GM12878 (cell line): Measurements from ENCODE around the gene ZCCHC3. TPM values are rescaled to one million over a fixed set of nuclear protein-coding genes. Genes with fewer than 3 reads are reported as not detected.

Experiments
- ATF7 ChIP-seq: fragments of 450-650 bp; IDR thresholded peaks from 2 replicates; pipeline ENCODE4 v1.6.1; 2016; ENCODE audit warnings: low read depth, mild to moderate bottlenecking
- BCLAF1 ChIP-seq: fragments of 450-650 bp; IDR thresholded peaks from 2 replicates; pipeline ENCODE4 v1.6.1; 2017; ENCODE audit warnings: antibody characterized with exemption, mild to moderate bottlenecking, moderate library complexity
- BMI1 ChIP-seq: fragments of 450-650 bp; IDR thresholded peaks from 2 replicates; pipeline ENCODE4 v1.6.1; 2016; ENCODE audit warnings: mild to moderate bottlenecking, moderate library complexity, borderline replicate concordance
- EGR1 ChIP-seq, 2 experiments: IDR thresholded peaks; 1 replicate in 1 of 2; 2 replicates in 1 of 2; pipeline ENCODE4 v1.6.1; 2011 to 2012; ENCODE audit warnings: low read depth in 2 of 2, low read length in 2 of 2, borderline replicate concordance in 1 of 2, mild to moderate bottlenecking in 1 of 2, moderate library complexity in 1 of 2
- EP300 ChIP-seq, 2 experiments: fragments of 150-350 bp in 1 of 2; IDR thresholded peaks; 2 replicates each; pipeline ENCODE4 v1.6.1; 2011 to 2012; ENCODE audit warnings: low read depth in 2 of 2, low read length in 2 of 2, borderline replicate concordance in 1 of 2, improper control_type of control experiment in 1 of 2, inconsistent platforms in 1 of 2; ENCODE audit not compliant: control insufficient read depth in 1 of 2
- FOXM1 ChIP-seq: IDR thresholded peaks from 2 replicates; pipeline ENCODE4 v1.6.1; 2012; ENCODE audit warnings: low read depth, mild to moderate bottlenecking, inconsistent platforms, low read length, moderate library complexity
- HDGF ChIP-seq: fragments of 450-650 bp; IDR thresholded peaks from 2 replicates; pipeline ENCODE4 v1.6.1; 2016; ENCODE audit warnings: antibody characterized with exemption
- HSF1 ChIP-seq: fragments of 150-350 bp; IDR thresholded peaks from 2 replicates; pipeline ENCODE4 v1.6.1; 2014; ENCODE audit warnings: mild to moderate bottlenecking, low read depth, low read length
- JUND ChIP-seq: IDR thresholded peaks from 2 replicates; pipeline ENCODE4 v1.6.1; 2012; ENCODE audit warnings: low read depth, mild to moderate bottlenecking, low read length, improper control_type of control experiment, moderate library complexity
- KAT2A ChIP-seq: conservative IDR thresholded peaks from 2 replicates; pipeline ENCODE4 v1.6.1; 2011; ENCODE audit warnings: low read depth, low read length; ENCODE audit not compliant: control insufficient read depth
- PAX5 ChIP-seq: IDR thresholded peaks from 2 replicates; pipeline ENCODE4 v1.6.1; 2011; ENCODE audit warnings: low read depth, low read length, borderline replicate concordance
- POLR2A ChIP-seq: IDR thresholded peaks from 2 replicates; pipeline ENCODE4 v1.6.1; 2011; ENCODE audit warnings: low read depth, mild to moderate bottlenecking, low read length
- RAD21 ChIP-seq: IDR thresholded peaks from 2 replicates; pipeline ENCODE4 v1.6.1; 2011; ENCODE audit warnings: mild to moderate bottlenecking, low read depth, low read length, moderate library complexity; ENCODE audit not compliant: insufficient read depth
- RB1 ChIP-seq: fragments of 450-650 bp; formaldehyde crosslinking; IDR thresholded peaks from 2 replicates; pipeline ENCODE4 v1.6.1; 2017; ENCODE audit warnings: mild to moderate bottlenecking, borderline replicate concordance
- RELB ChIP-seq: fragments of 450-650 bp; IDR thresholded peaks from 2 replicates; pipeline ENCODE4 v1.6.1; 2017; ENCODE audit warnings: low read depth, mild to moderate bottlenecking, moderate library complexity
- SIN3A ChIP-seq: IDR thresholded peaks from 2 replicates; pipeline ENCODE4 v1.6.1; 2012; ENCODE audit warnings: low read depth, low read length, improper control_type of control experiment
- SP1 ChIP-seq: IDR thresholded peaks from one replicate; pipeline ENCODE4 v1.6.1; 2011; ENCODE audit warnings: low read depth, low read length
- SREBF2 ChIP-seq: IDR thresholded peaks from 2 replicates; pipeline ENCODE4 v1.6.1; 2012; ENCODE audit warnings: mild to moderate bottlenecking, low read length
- SRF ChIP-seq, 2 experiments: IDR thresholded peaks; 2 replicates each; pipeline ENCODE4 v1.6.1; 2011; ENCODE audit warnings: low read depth in 2 of 2, low read length in 2 of 2, mild to moderate bottlenecking in 1 of 2, moderate library complexity in 1 of 2
- SUPT20H ChIP-seq: IDR thresholded peaks from 2 replicates; pipeline ENCODE4 v1.6.1; 2011; ENCODE audit warnings: low read depth, mild to moderate bottlenecking, low read length, moderate library complexity, borderline replicate concordance; ENCODE audit not compliant: control insufficient read depth
- ZNF207 ChIP-seq: fragments of 450-650 bp; IDR thresholded peaks from 2 replicates; pipeline ENCODE4 v1.6.1; 2014; ENCODE audit warnings: antibody characterized with exemption, mild to moderate bottlenecking, borderline replicate concordance
- ZNF622 ChIP-seq: fragments of 450-650 bp; IDR thresholded peaks from 2 replicates; pipeline ENCODE4 v1.6.1; 2017; ENCODE audit warnings: mild to moderate bottlenecking, inconsistent platforms
- polyA plus RNA-seq, 11 experiments: library from polyadenylated mRNA; depleted of rRNA in 4 of 11; unstranded in 6 of 11; stranded (reverse) in 5 of 11; fragments of >200 nt; fragmentation: Nextera tagmentation in 4 of 11; fragmentation: Illumina TruSeq in 1 of 11; extraction: Ambion mirVana in 4 of 11; extraction: Trizol in 1 of 11; gene quantifications; 1 replicate in 1 of 11; 2 replicates in 10 of 11; pipeline versions ENCODE4 v1.2.1 to v1.2.3, GENCODE V29; 2011 to 2016; ENCODE audit warnings: inconsistent platforms in 2 of 11, missing spikeins in 2 of 11, low read depth in 1 of 11
- total RNA-seq, 4 experiments: library from RNA; depleted of rRNA in 3 of 4; stranded (reverse); fragments of >200 nt in 3 of 4; fragmentation: Illumina TruSeq in 1 of 4; extraction: Trizol in 1 of 4; gene quantifications; 2 replicates each; pipeline versions ENCODE4 v1.2.1 to v1.2.3, GENCODE V29; 2013 to 2021

The ZCCHC3 gene
- total and polyA plus RNA-seq, 10 of the 15 experiments (the other 5 are each of a cell fraction or from before 2014, with no cell fraction given) = 5.3 to 36.1 (median 17.2) TPM

GRCh38 chr20:327186-328026, 30.0 kb downstream of the ZCCHC3 start (continued):
- TF ChIP-seq FOXM1 = no peak
- TF ChIP-seq RAD21 = no peak
- TF ChIP-seq SP1 = peak; percentile 51
- TF ChIP-seq SREBF2 = no peak
- TF ChIP-seq ZNF207 = no peak
- peak; percentile 36; the same call in 1 of the 2 replicates for TF ChIP-seq ATF7
- TF ChIP-seq BMI1 = no peak
- TF ChIP-seq KAT2A = no peak
- peak; percentile 54 for TF ChIP-seq RELB
- no peak for TF ChIP-seq BCLAF1
- no peak for TF ChIP-seq SRF (IDR thresholded peaks at IDR 0.05; ENCODE audit: low read depth in 2 of 2, low read length in 2 of 2)
- TF ChIP-seq HSF1 = no peak
- no peak for TF ChIP-seq ZNF622
- 0 out of 4 replicates have a peak, but pooled peaks of 1 of the 2 experiments have one; percentile 0 for TF ChIP-seq EP300 (IDR thresholded peaks at IDR 0.05; ENCODE audit: borderline replicate concordance in 1 of 2, control insufficient read depth in 1 of 2, low read depth in 2 of 2, low read length in 2 of 2)
- peak in 1 of 2 experiments; percentile 61; a peak in 1 of 3 replicates for TF ChIP-seq EGR1 (IDR thresholded peaks at IDR 0.05; ENCODE audit: borderline replicate concordance in 1 of 2, low read depth in 2 of 2, low read length in 2 of 2)
- TF ChIP-seq PAX5 = 0 out of 2 replicates have a peak, but pooled peaks have one; percentile 42
- TF ChIP-seq POLR2A = peak; percentile 66
- TF ChIP-seq JUND = no peak
- peak; percentile 69; the same call in 1 of the 2 replicates for TF ChIP-seq RB1
- TF ChIP-seq HDGF = peak; percentile 50; the same call in 1 of the 2 replicates
- TF ChIP-seq SIN3A = 0 out of 2 replicates have a peak, but pooled peaks have one; percentile 18
- no peak for TF ChIP-seq SUPT20H
